Smooth muscle cell (in vitro differentiated cells): ENCODE measurements around the gene KCNMA1. TPM values are rescaled to one million over a fixed set of nuclear protein-coding genes. Genes with fewer than 3 reads are reported as not detected.

Experiments used
- DNase-seq: peaks from one replicate; lab custom pipeline; 2025; ENCODE audit not compliant: unreplicated experiment; lab: John Stamatoyannopoulos, UW
- H2AFZ ChIP-seq: fragments of 200-600 bp; sonication (generic); 2 replicates; pipeline ENCODE4 v1.6.0; 2016; ENCODE audit warnings: antibody characterized with exemption, low read depth, mild to moderate bottlenecking
- H3F3A ChIP-seq: fragments of 200-600 bp; sonication (generic); 2 replicates; pipeline ENCODE4 v1.6.0; 2017; ENCODE audit warnings: antibody characterized with exemption, low read depth
- H3K27ac ChIP-seq: fragments of 200-600 bp; sonication (generic); 2 replicates; pipeline ENCODE4 v1.5.1; 2016; ENCODE audit warnings: low read depth, mild to moderate bottlenecking
- H3K27me3 ChIP-seq: fragments of 200-600 bp; sonication (generic); 2 replicates; pipeline ENCODE4 v1.6.1; 2016; ENCODE audit warnings: low read depth, mild to moderate bottlenecking
- H3K36me3 ChIP-seq: fragments of 200-600 bp; sonication (generic); 2 replicates; pipeline ENCODE4 v1.5.1; 2016; ENCODE audit warnings: low read depth
- H3K4me1 ChIP-seq: fragments of 200-600 bp; sonication (generic); 2 replicates; pipeline ENCODE4 v1.5.1; 2016; ENCODE audit warnings: low read depth
- H3K4me2 ChIP-seq: fragments of 200-600 bp; sonication (generic); 2 replicates; pipeline ENCODE4 v1.6.0; 2016; ENCODE audit warnings: mild to moderate bottlenecking
- H3K4me3 ChIP-seq: fragments of 200-600 bp; sonication (generic); 2 replicates; pipeline ENCODE4 v1.5.1; 2016; ENCODE audit warnings: mild to moderate bottlenecking
- H3K79me2 ChIP-seq: fragments of 200-600 bp; sonication (generic); 2 replicates; pipeline ENCODE4 v1.6.0; 2016; ENCODE audit warnings: low read depth, mild to moderate bottlenecking
- H3K9ac ChIP-seq: fragments of 200-600 bp; sonication (generic); 2 replicates; pipeline ENCODE4 v1.6.0; 2016; ENCODE audit warnings: low read depth
- H3K9me3 ChIP-seq: fragments of 200-600 bp; sonication (generic); replicated peaks from 2 replicates; pipeline ENCODE4 v1.5.1; 2016; ENCODE audit warnings: low read depth
- H4K20me1 ChIP-seq: fragments of 200-600 bp; sonication (generic); 2 replicates; pipeline ENCODE4 v1.6.0; 2016; ENCODE audit warnings: low read depth
- CTCF ChIP-seq: fragments of 200-600 bp; sonication (generic); IDR thresholded peaks from 2 replicates; pipeline ENCODE4 v1.5.1; 2017; ENCODE audit warnings: borderline replicate concordance, mild to moderate bottlenecking, antibody characterized with exemption; ENCODE audit not compliant: insufficient read depth, poor library complexity, severe bottlenecking
- WGBS: methylation state at CpG from one replicate; pipeline ENCODE4 v1.1.7; 2016; ENCODE audit warnings: low lambda C conversion rate; 5-methylcytosine and 5-hydroxymethylcytosine counted together
- polyA plus RNA-seq: library from polyadenylated mRNA; unstranded; fragments of >200 nt; fragmentation: Nextera tagmentation; extraction: Ambion mirVana; gene quantifications from 2 replicates; pipeline ENCODE4 v1.2.1, GENCODE V29; 2016
- total RNA-seq: library from RNA; depleted of rRNA; stranded (reverse); fragments of >200 nt; gene quantifications from 2 replicates; pipeline ENCODE4 v1.2.3, GENCODE V29; 2014

KCNMA1 gene
- total and polyA plus RNA-seq, 2 experiments from 2014 or later, result 9.1 to 23.4 TPM

- Histone ChIP-seq H3K36me3 (no peaks in the 10 kb centered on the region), H3K27me3 (no peaks in the 10 kb centered on the region), H3F3A (no peaks in the 10 kb centered on the region), H3K9me3 (no peaks in the 10 kb centered on the region), H3K4me2 (no peak overlapping the region), H3K9ac (no peak overlapping the region), H3K4me1 (peaks cover 3% of the 10 kb centered on the region), H2AFZ (no peak overlapping the region), H4K20me1 (no peaks in the 10 kb centered on the region), H3K4me3 (no peak overlapping the region), H3K27ac (no peak overlapping the region), H3K79me2 (no peaks in the 10 kb centered on the region)
- WGBS, result 96% methylated on average over 10 of the region's 13 CpGs
- DNase-seq, result no peak
- TF ChIP-seq CTCF, result no peak
Measured at GRCh38 chr10:77537720-77538373, 99.8 kb downstream of the KCNMA1 start.

- H3K27me3 ChIP-seq, result no peaks in the 10 kb centered on the region
- no peaks in the 10 kb centered on the region for H4K20me1 ChIP-seq
- no peaks in the 10 kb centered on the region for H3F3A ChIP-seq
- no peak overlapping the region for H3K9ac ChIP-seq
- H3K4me2 ChIP-seq, result no peak overlapping the region
- DNase-seq, result no peak
- WGBS, result 79% methylated on average over 2 of the region's 2 CpGs
- H3K27ac ChIP-seq, result no peak overlapping the region
- H2AFZ ChIP-seq, result no peak overlapping the region
- H3K4me1 ChIP-seq, result peaks cover 3% of the 10 kb centered on the region
- H3K36me3 ChIP-seq, result no peaks in the 10 kb centered on the region
- H3K9me3 ChIP-seq, result no peaks in the 10 kb centered on the region
- no peak for TF ChIP-seq CTCF
- H3K79me2 ChIP-seq, result no peaks in the 10 kb centered on the region
- no peak overlapping the region for H3K4me3 ChIP-seq
Measured at GRCh38 chr10:77537071-77537470, 100.5 kb downstream of the KCNMA1 start.

- H3K4me1 ChIP-seq, result peaks cover 3% of the 10 kb centered on the region
Measured at GRCh38 chr10:77533887-77534278, 103.7 kb downstream of the KCNMA1 start.

More at GRCh38 chr10:77533887-77534278, 103.7 kb downstream of the KCNMA1 start:
- no peak for TF ChIP-seq CTCF
- Histone ChIP-seq H2AFZ (no peak overlapping the region), H3F3A (no peaks in the 10 kb centered on the region), H3K36me3 (no peaks in the 10 kb centered on the region), H3K27ac (no peak overlapping the region), H3K9me3 (no peaks in the 10 kb centered on the region), H3K4me3 (no peak overlapping the region), H3K27me3 (no peaks in the 10 kb centered on the region), H3K9ac (no peak overlapping the region), H3K79me2 (no peaks in the 10 kb centered on the region), H4K20me1 (no peaks in the 10 kb centered on the region), H3K4me2 (no peak overlapping the region)
- no peak for DNase-seq
- WGBS, result 83% methylated on average over 1 of the region's 1 CpG
